NCI-H510A treated with DMSO at 0.1 percent for 48 hours (cell line): ENCODE data around the gene TAS2R50.
"Not testable (repeated sequence)": the region's sequence is repeated elsewhere in the genome, so short reads cannot be mapped to it uniquely, and the experiment has no call there.

Source experiments
- DNase-seq: peaks from one replicate; lab custom pipeline; 2025; lab: John Stamatoyannopoulos, UW

TAS2R50 gene, protein sequence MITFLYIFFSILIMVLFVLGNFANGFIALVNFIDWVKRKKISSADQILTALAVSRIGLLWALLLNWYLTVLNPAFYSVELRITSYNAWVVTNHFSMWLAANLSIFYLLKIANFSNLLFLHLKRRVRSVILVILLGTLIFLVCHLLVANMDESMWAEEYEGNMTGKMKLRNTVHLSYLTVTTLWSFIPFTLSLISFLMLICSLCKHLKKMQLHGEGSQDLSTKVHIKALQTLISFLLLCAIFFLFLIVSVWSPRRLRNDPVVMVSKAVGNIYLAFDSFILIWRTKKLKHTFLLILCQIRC

DNA sequence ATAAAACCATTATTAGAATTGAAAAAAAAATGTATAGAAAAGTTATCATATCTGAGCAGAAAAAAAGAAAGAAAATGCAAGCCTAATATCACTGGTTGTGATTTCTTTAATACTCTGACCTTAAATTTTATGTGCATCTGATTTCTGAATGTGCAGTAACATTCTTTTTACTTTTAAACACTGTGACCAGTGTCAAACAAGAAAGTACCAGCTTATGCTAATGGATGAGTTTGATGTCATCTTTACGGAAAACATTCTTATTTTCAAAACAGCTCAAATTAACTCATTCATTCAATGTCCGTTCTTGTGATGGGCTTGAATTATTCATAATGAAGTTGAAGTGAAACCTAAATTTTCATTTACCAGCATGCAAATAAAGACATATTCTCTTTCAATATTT, at the start of gene TAS2R50:
Gene TAS2R50, minus strand, starts transcription at position 101 of the 400 bp plus-strand sequence. Its CDS starts 52 bp downstream, at position 49.
- DNase-seq, result no peak

DNA sequence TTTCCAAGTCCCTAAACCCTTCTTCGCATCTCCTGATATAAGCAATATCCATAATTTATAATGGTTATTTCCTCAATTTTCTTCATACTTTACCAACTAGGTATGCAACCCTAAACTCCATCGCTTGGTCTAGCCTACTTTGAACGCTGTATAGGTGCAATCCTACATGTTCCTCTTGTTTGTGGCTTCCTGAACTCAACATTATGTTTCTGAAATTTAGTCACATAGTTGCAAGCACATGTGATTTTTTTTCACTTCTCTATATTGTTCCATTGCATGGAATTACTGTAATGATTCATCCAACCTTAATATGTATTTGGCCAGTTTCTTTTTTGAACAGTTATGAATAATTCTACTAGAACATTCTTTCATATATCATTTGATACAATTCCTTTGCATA, 47.2 kb upstream of the TAS2R50 start:
- not testable (repeated sequence) for DNase-seq

DNA sequence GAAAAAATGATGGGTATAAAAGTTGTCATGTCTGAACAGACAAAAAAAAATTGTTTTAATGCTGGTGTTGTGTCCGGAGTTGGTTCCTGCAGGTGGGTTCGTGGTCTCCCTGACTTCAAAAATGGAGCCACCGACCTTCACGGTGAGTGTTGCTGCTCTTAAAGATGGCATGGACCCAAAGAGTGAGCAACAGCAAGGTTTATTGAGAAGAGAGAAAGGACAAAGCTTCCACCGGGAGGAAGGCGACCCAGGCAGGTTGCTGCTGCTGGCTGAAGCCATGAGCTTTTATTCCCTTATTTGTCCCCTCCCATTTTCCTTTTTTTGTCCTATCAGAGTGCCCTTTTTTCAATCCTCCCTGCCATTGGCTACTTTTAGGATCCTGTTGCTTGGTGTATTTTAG, 44.6 kb upstream of the TAS2R50 start, which contains the start of gene TAS2R31:
Gene TAS2R31, minus strand, starts transcription at position 101 of the 400 bp plus-strand sequence. Its CDS starts 72 bp downstream, at position 29.
- no peak for DNase-seq

DNA sequence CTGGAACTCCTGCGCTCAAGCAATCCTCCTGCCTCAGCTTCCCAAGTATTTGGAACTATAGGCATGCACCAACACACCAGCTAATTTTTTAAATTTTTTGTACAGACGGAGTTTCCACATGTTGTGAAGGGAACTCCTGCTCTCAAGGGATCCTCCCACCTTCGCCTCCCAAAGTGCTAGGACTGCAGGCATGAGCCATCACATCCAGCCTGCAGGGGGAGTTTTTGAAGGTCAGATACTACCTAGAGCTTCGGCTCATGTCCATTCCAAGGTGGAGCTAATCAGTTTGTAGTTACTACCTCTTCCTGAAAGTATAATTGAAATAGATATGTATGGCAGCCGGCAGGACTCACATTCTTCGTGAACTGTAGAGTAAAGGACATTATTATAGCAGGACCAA, 39.4 kb upstream of the TAS2R50 start:
- DNase-seq, result no peak

DNA sequence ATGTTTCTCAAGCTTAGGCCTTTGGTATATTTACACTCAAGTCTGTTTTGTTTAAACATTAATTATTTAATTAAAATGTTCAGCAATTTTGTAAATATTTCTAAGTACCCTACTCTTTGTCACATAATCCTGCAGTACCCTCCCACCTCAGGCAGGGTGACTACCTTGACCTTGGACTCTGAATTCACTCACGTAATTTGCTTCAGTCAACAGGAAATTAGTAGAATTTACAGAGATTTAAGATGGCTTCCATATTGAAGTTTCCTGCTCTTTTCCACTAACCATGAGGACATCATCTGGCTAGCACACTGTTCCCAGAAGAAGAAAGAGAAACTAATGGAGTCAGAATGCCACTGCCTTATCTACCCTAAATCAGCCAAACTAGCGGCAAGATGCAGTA, 36.7 kb upstream of the TAS2R50 start:
- DNase-seq, result no peak

DNA sequence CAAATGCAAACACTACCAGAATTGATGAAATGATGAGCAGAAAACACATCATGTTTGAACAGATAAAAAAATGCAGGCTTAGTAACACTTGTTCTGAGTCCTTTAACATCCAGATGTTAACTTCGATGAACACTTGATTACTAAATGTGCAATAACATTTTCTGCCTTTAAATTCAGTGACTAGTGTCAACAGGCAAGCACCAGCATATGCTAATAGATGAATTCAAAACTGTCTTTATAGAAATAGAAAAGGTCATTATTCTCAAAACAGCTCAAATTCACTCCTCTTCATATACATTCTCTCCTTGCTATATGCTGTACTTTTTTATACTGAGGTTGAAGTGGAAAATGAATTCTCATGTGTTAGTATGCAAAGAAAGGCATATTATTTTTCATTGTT, 35.8 kb upstream of the TAS2R50 start, which contains the start of gene TAS2R19:
Gene TAS2R19, minus strand, starts transcription at position 101 of the 400 bp plus-strand sequence. Its CDS starts 49 bp downstream, at position 52.
- no peak for DNase-seq

DNA sequence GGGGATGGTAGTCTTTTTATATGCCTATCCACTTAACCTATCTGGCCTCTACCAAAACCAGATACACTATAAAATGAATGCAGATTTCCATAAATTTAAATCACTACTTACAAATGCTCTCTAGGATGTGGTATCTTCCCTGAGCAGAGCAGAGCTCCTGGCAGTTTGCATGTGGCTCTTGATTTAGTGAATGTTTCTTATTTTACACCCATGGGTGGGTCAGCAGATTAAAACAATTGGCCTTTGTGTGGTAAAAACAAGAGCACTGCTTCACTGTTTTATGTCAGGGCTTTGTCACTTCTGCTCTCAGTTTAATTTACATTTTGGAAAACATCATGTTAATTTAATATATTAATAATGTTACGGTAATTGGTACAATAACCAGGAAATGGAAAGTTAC, 30.2 kb upstream of the TAS2R50 start:
- no peak for DNase-seq

DNA sequence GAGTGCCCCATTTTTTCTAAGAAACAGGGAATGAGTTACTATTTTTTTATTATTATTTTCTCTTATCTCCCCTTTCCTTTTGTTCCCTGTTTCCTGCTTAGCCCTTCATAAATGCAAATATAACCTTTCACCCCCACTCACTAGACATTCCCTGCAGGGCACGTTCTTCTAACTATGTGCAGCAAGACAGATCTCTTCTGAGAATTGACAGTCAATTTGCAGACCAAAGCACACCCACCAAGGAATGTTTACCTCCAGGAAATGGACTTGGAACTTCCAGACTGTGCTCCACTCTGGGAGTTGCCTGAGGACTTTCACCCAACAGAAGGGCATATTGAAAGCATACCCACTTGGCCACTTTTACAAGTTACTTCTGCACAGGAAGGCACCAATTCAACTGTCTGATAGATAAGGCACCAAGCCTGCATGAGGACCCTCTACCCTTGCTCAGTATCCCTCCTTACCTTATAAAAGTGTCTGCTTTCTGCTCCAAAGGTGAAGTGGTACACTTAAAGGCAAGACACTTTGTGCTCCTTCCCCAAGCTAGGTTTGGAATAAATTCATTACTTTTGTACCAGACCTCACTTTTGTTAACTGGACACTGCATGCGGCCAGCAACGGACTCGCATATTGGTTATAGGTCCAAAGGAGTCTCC, 29.2 kb upstream of the TAS2R50 start:
- DNase-seq, result no peak

DNA sequence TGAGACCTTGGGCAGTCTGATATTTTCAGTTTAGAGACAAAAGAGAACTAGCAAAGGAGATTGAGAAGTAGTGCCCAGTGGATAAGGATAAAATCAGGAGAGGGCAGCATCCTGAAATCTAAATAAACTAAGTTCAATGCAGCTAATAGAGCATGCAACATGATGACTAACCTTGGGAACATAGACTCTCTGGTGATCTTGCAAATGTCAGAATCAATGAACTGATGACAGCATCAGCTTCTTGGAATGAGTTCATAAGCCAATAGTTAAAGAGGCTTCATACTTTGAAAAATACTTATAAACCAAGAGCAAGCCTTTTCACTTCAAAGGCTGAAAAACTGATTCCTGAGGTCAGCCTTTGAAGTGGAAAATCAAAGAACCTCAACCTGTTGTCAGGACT, 27.5 kb upstream of the TAS2R50 start:
- no peak for DNase-seq

DNA sequence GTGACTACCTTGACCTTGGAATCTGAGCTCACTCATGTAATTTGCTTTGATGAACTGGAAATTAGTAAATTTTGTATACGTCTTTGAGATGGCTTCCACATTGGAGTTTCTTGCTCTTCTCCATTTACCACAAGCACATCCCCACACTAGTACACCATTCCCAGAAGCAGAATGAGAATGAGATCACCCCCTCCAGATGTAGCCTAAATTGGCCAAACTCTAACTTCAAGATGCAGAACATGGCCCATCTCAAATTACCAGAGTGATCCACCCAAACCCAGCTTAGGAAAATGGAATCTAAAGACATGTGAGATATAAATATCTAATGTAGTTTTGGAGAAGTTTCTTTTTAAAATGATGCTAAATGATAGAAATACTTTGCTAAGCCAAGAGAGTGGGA, 20.9 kb upstream of the TAS2R50 start:
- no peak for DNase-seq

DNA sequence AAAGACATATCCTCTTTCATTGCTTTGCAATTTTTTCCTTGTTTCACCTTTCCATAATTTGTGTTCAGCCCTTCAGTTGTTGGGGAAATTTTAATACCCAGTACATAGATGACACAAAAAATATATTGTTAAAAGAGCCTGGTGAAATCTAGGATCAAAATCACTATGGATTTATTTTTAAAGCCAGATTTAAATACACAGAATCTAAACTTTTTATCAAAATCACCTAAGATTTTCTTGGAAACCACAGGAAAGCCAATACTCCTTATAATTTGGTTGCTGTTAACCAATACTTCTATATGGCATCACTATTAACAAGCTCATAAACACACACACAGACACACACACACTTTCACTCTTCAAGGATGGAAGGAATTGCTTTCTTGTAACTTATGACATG, 11.5 kb upstream of the TAS2R50 start, which contains the start of gene TAS2R20:
Gene TAS2R20, minus strand, starts transcription at position 101 of the 400 bp plus-strand sequence. CDS start 429 bp downstream, outside the sequence.
- no peak for DNase-seq

DNA sequence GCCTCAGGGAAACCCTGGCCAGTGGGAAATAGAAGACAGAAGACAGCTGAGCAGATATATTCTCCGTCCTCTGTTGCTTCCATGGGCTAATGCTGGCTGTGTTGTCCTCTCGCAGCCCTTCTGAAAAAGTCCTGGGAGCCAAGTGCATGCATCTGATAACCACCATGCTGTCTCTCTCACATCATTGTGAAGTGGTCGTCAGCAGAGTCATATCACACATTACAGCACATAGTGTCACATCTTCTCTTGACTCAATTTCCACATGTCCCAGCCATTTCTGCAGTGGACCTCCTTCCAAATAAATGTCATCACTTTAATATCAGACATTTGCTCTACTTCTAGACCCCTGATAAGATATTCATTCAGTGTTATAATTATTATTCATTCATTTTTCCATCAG, 7.6 kb upstream of the TAS2R50 start:
- no peak for DNase-seq

DNA sequence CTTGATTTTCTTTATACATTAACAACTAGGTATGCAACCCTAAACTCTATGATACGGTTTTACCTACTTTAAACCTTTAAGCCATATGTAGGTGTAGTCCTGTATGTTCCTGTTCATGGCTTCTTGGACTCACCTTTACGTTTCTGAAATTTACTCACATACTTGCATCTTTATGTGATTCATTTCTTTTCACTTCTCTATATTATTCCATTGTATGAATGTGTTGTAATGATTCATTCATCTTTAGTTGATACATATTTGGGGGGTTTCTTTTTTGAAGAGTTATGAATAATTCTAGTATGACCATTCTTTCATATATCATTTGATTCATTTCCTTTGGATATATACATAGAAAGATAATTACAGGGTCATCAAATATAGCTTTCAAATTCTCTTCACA, 2.4 kb upstream of the TAS2R50 start:
- DNase-seq, result no peak

DNA sequence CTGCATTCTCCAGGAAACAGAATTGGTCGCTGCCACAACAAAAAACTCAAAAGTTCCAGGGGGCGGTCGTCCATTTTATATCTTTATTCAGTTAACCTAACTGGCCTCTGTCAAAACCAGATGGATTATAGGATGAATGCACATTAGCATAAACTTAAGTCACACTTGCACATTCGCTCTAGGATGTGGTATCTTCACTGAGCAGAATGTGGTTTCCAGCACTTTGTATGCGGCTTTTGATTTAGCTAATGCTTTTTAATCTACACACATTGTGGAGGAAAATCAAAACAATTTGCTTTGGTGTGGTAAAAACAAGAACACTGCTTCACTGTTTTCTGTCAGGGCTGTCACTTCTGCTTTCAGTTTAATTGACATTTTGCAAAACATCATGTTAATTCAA, 4.5 kb downstream of the TAS2R50 start:
- no peak for DNase-seq

DNA sequence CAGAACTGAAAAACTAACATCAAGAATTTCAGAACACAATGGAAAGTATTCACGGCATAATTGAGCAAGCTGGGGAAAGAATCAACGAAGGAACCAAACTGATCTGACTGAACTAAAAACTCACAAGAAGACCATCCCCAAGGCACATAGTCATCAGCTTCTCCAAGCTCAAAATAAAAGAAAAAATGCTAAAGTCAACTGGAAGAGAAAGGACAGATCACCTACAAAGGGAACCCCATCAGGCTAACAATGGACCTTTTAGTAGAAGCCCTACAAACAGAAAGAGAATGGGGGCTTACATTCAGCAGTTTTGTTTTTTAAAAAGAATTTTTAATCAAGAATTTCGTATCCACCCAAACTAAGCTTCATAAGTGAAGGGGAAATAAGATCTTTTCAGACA, 11.7 kb downstream of the TAS2R50 start:
- DNase-seq, result no peak

DNA sequence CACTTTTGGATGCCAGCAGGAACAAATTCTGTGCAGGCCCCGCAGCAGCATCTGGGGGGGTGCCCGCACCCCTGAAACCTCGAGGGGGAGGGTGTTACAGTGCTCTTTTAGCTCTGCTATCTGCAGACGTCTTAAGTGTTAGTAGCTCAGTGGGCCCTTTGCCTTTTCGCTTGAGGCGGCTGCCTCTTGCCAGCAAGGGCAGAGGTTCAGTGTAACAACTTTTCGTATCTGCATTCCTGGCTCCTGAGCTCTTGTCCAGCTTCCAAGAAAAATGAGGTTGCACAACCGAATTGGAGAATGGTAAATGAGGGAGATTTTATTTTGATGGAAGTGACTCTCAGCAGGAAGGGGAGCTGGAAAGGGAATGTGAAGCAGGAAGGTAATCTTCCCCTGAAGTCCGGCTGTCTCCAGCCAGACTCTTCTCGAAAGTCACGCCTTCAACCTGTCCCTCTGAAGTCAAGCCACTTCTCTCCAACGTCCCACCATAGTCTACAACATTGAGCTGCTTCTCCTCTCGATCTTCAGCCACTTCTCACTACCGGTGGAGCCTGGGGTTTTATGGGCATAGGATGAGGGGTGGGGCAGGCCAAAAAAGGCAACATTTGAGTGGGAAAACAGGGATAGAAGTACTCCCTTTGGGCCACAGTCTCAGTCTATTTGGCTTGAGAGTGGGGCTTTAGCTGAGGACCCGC, 17.8 kb downstream of the TAS2R50 start:
- no peak for DNase-seq

DNA sequence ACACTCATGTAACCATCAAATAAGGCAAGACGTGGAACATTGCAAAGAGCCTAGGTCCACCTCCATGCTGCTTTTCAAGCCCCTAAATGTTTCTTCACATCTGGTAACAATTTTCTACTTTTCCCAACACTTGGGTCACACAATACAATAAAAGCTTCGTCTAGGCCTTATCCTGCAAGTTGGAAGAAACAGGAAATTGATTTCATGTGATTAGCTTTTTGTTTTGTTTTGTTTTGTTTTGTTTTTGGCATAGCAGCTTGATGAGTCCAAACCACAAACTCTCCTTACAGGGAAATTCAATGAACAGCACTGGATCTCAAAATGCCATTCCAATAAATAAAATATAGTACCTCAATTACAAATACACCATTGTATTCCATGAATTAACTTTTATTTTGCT, 19.3 kb downstream of the TAS2R50 start:
- no peak for DNase-seq

DNA sequence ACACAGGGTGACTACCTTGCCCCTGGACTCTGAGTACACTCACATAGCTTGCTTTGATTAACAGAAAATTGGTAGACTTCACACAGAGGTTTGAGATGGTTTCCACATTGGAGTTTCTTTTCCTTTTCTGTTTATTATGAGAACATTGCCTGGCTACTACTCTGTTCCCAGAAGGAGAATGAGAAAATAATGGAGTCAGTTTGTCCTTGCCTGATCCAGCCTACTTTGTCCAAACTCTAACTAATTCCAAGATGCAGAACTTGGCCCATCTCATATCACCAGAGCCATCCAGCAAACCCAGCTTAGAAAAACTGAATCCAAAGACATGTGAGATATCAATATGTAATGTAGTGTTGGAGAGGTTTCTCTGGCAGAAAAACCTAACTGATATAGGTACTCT, 20.4 kb downstream of the TAS2R50 start:
- DNase-seq, result no peak

DNA sequence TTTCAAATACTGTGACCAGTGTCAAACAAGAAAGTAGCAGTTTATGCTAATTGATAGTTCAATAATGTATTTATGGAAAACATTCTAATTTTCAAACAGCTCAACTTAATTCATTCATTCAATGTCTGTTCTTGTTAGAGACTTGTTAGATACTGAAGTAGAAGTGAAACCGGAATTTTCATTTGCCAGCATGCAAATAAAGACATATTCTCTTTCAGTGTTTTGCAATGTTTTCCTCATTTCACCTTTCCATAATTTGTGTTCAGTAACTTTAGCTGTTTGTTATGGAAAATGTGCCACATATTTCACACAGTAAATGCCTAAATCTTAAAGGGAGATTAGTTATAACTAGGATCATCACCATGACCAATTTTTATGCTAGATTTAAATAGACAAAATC, 21.2 kb downstream of the TAS2R50 start:
- no peak for DNase-seq

DNA sequence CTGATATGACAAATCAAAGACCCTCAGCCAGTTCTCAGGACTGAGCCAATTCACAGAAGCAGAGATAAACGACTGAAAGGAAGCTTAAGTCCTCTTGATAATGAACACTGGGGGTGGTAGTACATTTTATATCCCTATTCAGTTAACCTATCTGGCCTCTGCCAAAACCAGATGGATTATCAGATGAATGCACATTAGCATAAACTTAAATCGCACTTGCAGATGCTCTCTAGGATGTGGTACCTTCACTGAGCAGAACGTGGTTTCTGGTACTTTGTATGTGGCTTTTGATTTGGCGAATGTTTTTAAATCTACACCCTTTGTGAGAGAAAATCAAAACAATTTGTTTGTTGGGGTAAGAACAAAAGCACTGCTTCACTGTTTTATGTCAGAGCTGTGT, 26.5 kb downstream of the TAS2R50 start:
- DNase-seq, result no peak

DNA sequence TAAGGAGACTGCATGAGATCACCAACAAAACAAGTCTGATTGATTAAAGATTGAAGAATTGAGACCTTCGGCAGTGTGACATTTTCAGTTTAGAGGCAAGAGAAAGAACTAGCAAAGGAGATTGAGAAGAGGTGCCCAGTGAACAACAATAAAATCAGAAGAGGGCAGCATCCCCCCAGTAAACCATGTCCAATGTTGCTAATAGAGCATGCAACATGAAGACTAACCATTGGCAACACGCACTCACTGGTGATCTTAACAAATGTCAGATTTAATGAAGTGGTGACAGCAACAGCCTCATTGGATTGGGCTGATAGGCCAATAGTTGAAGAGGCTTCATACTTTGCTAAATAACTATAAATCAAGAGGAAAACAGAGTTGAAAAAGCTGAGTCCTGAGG, 26.9 kb downstream of the TAS2R50 start:
- DNase-seq, result no peak

DNA sequence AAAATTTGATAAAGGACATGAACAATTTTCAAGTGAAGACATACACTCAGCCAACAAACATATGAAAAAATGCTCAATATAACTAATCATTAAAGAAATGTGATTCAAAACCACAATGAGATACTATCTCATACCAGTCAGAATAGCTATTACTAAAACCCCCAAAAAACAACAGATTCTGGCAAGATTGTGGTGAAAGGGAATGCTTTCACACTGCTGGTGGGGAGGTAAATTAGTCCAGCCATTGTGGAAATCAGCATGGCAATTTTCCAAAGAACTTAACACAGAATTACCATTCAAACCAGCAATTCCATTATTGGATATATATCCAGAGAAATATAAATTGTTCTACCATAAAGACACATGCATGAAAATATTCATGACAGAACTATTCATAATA, 29.0 kb downstream of the TAS2R50 start:
- no peak for DNase-seq

DNA sequence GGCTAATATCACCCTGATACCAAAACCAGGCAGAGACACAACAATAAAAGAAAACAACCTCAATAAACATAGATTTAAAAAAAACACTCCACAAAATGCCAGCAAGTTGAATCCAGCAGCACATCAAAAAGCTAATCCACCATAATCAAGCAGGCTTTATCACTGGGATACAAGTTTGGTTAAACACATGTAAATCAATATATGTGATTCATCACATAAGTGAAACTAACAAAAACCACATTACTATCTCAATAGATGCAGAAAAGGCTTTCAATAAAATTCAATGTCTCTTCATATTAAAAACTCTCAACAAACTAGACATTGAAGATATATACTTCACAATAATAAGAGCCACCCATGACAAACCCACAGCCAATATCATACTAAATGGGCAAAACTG, 30.6 kb downstream of the TAS2R50 start:
- no peak for DNase-seq
